GM19463 (cell line): ENCODE measurements around the gene IMMP2L.
"Not testable (repeated sequence)": the region's sequence is repeated elsewhere in the genome, so short reads cannot be mapped to it uniquely, and the experiment has no call there.

Experiments
- ATAC-seq: cut with Tn5 transposase; IDR thresholded peaks from one replicate; pipeline ENCODE4 v1.9.1; 2021; ENCODE audit warnings: mild to moderate bottlenecking, moderate library complexity; ENCODE audit not compliant: unreplicated experiment

The IMMP2L gene

GRCh38 chr7:111561904-111562732 is at the start of gene IMMP2L:
Gene IMMP2L (minus strand): TSS chr7:111562492.
- peak; percentile 79 for ATAC-seq

GRCh38 chr7:111609483-111610254 is 47.4 kb upstream of the IMMP2L start:
- not testable (repeated sequence) for ATAC-seq

GRCh38 chr7:111607621-111608020 is 45.3 kb upstream of the IMMP2L start:
- ATAC-seq, result no peak

- no peak for ATAC-seq
Measured at GRCh38 chr7:111605246-111605645, 43.0 kb upstream of the IMMP2L start.

- no peak for ATAC-seq
Measured at GRCh38 chr7:111600091-111600490, 37.8 kb upstream of the IMMP2L start.

- ATAC-seq, result no peak
Measured at GRCh38 chr7:111595780-111596179, 33.5 kb upstream of the IMMP2L start.

- ATAC-seq, result no peak
Measured at GRCh38 chr7:111594602-111595001, 32.3 kb upstream of the IMMP2L start.

- ATAC-seq, result no peak
Measured at GRCh38 chr7:111593343-111593742, 31.1 kb upstream of the IMMP2L start.

- ATAC-seq, result peak; percentile 78
Measured at GRCh38 chr7:111588065-111588433, 25.8 kb upstream of the IMMP2L start.

GRCh38 chr7:111587410-111588064 is 25.2 kb upstream of the IMMP2L start:
- no peak for ATAC-seq

- ATAC-seq, result no peak
Measured at GRCh38 chr7:111586711-111587409, 24.6 kb upstream of the IMMP2L start.

- not testable (repeated sequence) for ATAC-seq
Measured at GRCh38 chr7:111581784-111582488, 19.6 kb upstream of the IMMP2L start.

GRCh38 chr7:111581207-111581606 is 18.9 kb upstream of the IMMP2L start:
- ATAC-seq, result not testable (repeated sequence)

GRCh38 chr7:111578754-111579153 is 16.5 kb upstream of the IMMP2L start:
- no peak for ATAC-seq

- no peak for ATAC-seq
Measured at GRCh38 chr7:111571720-111572119, 9.4 kb upstream of the IMMP2L start.

- ATAC-seq, result peak; percentile 81
Measured at GRCh38 chr7:111568870-111569462, 6.7 kb upstream of the IMMP2L start.

GRCh38 chr7:111568419-111568818 is 6.1 kb upstream of the IMMP2L start:
- no peak for ATAC-seq

- no peak for ATAC-seq
Measured at GRCh38 chr7:111564078-111564477, 1.8 kb upstream of the IMMP2L start.

- ATAC-seq, result no peak
Measured at GRCh38 chr7:111561654-111561903, 713 bp downstream of the IMMP2L start.
